HEK293 (cell line): Measurements from ENCODE around the gene ARHGAP45.

Experiments
- CTCF ChIP-seq: fragments of 450-650 bp; formaldehyde crosslinking; IDR thresholded peaks from 2 replicates; pipeline ENCODE4 v1.5.1; 2016; ENCODE audit warnings: missing biosample characterization, missing genetic modification characterization
- YY1 ChIP-seq: fragments of 450-650 bp; formaldehyde crosslinking; IDR thresholded peaks from 2 replicates; pipeline ENCODE4 v1.5.1; 2018; ENCODE audit warnings: missing biosample characterization, missing genetic modification characterization
- ZNF133 ChIP-seq: fragments of 450-650 bp; formaldehyde crosslinking; IDR thresholded peaks from 2 replicates; pipeline ENCODE4 v1.5.1; 2016; ENCODE audit warnings: missing biosample characterization, missing genetic modification characterization
- ZNF18 ChIP-seq: fragments of 450-650 bp; formaldehyde crosslinking; IDR thresholded peaks from 2 replicates; pipeline ENCODE4 v1.5.1; 2016; ENCODE audit warnings: missing biosample characterization, missing genetic modification characterization

GRCh38 chr19:1074544-1075283 is 7.7 kb downstream of the ARHGAP45 start:
- TF ChIP-seq CTCF (tag by site-specific recombination) (no peak), ZNF133 (tag by site-specific recombination) (no peak), YY1 (tag by site-specific recombination) (no peak), ZNF18 (tag by site-specific recombination) (no peak)
